NB4 (cell line): ENCODE results near the gene PDC.

ENCODE experiments used
- MAX ChIP-seq: IDR thresholded peaks from 2 replicates; pipeline ENCODE4 v1.6.1; 2011; ENCODE audit warnings: low read depth, low read length
- POLR2A ChIP-seq: IDR thresholded peaks from 2 replicates; pipeline ENCODE4 v1.6.1; 2011; ENCODE audit warnings: mild to moderate bottlenecking; ENCODE audit not compliant: insufficient read length; ENCODE audit errors: extremely low read depth
- TF ChIP-seq, protein P1 (sequence below): IDR thresholded peaks from one replicate; pipeline ENCODE4 v1.5.1; 2012; ENCODE audit warnings: low read depth, low read length

DNA sequence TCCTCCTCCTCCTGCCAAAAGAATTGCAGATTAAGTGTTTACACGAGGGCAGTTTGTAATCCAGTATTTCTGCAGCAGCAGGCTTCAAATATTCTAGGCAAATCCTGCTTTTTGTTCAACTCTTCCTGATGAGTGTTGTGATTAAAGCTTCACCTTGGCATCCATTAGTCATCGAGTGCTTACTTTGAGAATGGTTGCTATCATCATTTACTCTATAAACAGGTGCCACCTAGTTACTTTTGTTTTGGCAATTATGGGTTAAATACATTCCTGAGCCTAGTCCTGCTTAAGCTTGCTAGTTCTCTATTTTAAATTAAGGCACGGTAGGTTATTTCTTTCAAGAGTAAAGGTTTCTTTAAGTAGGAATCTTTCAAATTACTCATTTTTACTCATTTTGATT, 20.3 kb downstream of the PDC start:
- TF ChIP-seq, protein P1, sequence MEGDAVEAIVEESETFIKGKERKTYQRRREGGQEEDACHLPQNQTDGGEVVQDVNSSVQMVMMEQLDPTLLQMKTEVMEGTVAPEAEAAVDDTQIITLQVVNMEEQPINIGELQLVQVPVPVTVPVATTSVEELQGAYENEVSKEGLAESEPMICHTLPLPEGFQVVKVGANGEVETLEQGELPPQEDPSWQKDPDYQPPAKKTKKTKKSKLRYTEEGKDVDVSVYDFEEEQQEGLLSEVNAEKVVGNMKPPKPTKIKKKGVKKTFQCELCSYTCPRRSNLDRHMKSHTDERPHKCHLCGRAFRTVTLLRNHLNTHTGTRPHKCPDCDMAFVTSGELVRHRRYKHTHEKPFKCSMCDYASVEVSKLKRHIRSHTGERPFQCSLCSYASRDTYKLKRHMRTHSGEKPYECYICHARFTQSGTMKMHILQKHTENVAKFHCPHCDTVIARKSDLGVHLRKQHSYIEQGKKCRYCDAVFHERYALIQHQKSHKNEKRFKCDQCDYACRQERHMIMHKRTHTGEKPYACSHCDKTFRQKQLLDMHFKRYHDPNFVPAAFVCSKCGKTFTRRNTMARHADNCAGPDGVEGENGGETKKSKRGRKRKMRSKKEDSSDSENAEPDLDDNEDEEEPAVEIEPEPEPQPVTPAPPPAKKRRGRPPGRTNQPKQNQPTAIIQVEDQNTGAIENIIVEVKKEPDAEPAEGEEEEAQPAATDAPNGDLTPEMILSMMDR = no peak
- TF ChIP-seq POLR2A (no peak), MAX (no peak)
